Activated CD4-positive, alpha-beta T cell treated with anti-CD3 and anti-CD28 coated beads for 4 hours (primary cell): Measurements from ENCODE around the gene ZC3H10.
"Not testable (repeated sequence)": the region's sequence is repeated elsewhere in the genome, so short reads cannot be mapped to it uniquely, and the experiment has no call there.

Experiments used
- DNase-seq, 2 donors: peaks; one replicate each; pipeline ENCODE4 v3.0.0-alpha.2; 2020

Gene ZC3H10

DNA sequence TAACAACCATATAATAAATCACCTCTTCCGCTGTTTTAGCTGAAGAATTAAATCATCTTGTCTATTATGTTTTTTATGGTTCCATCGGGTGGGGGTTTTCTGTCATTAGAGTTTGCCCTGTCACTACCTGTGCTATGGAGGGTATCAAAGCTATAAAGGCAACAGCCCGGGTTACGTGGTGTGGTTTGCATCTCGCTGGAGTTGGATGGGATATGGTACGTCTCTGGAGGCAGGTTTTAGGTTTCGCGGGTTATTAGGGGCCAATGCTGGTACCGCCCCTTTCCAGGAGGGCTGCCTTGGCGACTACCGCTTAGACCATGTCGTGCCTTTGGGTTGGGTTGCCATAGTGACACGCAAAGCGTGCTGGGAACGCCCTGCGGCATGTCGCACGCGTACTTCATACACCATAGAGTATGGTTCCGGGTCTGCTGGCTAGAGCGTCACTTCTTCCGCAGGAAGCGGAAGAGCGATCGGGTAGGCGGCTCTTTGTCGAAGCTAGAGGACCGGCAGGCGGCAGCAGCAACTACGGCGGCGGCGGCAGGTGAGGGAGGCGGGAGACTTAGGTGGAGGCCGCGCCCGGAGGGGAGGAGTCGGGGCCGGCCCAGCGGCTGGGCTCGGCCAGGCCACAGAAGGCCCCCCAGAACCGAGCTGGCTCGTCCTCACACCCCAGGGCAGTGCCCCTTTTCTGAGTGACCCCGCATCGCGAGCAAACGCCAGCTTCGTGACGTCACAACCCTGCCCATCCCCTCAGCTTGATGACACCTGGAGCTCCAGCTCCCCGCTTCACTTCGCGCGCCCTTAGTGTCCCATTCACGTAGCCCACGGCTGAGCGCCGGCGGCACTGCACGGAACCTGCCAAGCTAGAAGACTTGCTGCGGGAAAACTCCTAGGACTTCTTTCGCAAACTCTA is at the start of gene ZC3H10:
TSS of gene ZC3H10 (plus strand) at position 489 of the 910 bp plus-strand sequence. CDS start 2,297 bp downstream, outside the sequence.
- peak; percentile 95 to 97 for DNase-seq

DNA sequence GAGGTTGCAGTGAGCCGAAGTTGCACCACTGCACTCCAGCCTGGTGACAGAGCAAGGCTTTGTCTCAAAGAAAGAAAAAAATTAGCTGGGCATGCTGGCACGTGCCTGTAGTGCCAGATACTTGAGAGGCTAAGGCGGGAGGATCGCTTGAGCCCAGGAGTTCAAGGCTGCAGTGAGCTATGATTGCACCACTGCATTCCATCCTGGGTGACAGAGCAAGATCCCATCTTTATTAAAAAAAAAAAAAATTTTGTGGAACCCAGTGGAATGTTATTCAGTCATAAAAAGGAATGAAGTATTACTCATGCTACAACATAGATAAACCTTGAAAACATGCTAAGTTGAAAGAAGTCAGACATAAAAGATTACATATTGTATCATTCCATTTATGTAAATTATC is 46.4 kb upstream of the ZC3H10 start:
- DNase-seq = no peak

DNA sequence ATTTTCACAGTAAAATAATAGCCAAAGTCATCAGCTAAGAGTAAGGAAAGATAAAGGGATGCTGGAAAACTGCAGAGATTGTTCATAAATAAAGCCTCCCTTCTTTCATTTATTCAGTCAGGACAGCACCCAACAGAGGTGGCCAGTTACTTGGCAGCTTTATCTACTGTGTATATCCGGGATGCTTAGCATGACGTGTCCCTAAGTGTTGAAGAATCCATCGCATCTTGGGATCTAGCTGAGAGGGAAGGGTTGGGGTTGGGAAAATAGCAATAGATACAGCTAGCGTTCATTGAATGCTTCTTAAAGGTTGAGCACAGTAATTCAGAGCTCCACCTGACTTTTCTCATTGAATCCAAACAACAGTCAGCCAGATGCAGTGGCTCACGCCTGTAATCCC is 43.7 kb upstream of the ZC3H10 start:
- DNase-seq = no peak

- DNase-seq = not testable (repeated sequence)
Measured at GRCh38 chr12:56077966-56078365, 40.1 kb upstream of the ZC3H10 start.

- no peak for DNase-seq
Measured at GRCh38 chr12:56078427-56078826, 39.6 kb upstream of the ZC3H10 start.

DNA sequence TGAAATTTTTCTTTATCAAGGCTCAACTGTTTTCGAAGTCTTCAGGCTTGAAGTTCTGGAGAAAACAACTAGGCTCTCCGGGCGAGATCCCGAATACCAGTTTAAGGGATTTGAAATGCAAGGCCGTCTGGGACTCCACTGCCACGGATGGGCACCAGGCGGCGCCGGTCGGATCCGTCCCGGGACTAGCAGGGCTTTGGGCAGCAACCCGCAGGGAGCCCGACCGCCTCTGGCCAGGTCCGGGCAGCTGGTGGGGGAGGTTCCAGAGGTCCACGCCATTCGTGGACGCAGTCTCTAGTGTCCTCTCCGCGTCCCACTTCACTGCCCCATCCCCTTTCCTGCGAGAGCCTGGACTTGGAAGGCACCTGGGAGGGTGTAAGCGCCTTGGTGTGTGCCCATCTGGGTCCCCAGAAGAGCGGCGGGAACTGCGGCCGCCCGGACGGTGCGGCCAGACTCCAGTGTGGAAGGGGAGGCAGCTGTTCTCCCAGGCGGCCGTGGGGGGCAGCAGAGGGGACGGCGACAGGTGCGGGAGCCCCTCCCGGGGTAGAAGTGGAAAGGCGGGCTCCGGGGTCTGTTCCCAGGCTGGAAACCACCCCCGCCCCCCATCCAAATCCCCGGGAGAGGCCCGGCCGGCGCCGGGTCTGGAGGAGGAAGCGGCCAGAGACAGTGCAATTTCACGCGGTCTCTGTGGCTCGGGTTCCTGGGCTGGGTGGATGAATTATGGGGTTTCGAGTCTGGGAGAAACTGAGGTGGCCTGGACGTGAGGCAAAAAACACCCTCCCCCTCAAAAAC is 38.9 kb upstream of the ZC3H10 start:
- DNase-seq = peak; percentile 41 to 43

DNA sequence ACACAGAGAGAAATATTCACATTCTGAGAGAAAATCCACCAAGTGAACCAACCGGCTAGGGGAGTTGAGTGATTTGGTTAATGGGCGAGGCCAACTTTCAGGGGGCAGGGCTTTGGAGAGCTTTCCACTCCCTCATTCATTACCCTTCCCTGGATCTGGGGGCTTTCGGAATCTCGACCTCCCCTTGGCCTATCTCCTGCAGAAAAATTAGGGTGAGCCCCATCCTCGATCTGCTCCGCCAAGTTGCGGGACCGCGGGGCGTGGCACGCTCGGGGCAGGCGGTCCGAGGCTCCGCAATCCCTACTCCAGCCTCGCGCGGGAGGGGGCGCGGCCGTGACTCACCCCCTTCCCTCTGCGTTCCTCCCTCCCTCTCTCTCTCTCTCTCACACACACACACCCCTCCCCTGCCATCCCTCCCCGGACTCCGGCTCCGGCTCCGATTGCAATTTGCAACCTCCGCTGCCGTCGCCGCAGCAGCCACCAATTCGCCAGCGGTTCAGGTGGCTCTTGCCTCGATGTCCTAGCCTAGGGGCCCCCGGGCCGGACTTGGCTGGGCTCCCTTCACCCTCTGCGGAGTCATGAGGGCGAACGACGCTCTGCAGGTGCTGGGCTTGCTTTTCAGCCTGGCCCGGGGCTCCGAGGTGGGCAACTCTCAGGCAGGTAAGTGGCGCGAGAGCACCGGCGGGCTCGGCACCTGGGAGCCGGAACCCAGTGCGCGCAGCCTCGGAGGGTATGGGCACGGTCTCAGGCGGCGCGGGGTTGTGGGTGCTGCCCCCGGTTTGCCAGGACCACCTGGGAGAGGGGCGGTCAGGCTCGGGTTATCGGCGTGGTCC is 38.1 kb upstream of the ZC3H10 start, which contains the start of gene ERBB3:
TSS of gene ERBB3 (plus strand) at position 443 of the 833 bp plus-strand sequence. CDS start at position 579, 136 bp downstream.
- DNase-seq = peak; percentile 67 to 76

- DNase-seq = no peak
Measured at GRCh38 chr12:56080556-56081138, 37.4 kb upstream of the ZC3H10 start.

DNA sequence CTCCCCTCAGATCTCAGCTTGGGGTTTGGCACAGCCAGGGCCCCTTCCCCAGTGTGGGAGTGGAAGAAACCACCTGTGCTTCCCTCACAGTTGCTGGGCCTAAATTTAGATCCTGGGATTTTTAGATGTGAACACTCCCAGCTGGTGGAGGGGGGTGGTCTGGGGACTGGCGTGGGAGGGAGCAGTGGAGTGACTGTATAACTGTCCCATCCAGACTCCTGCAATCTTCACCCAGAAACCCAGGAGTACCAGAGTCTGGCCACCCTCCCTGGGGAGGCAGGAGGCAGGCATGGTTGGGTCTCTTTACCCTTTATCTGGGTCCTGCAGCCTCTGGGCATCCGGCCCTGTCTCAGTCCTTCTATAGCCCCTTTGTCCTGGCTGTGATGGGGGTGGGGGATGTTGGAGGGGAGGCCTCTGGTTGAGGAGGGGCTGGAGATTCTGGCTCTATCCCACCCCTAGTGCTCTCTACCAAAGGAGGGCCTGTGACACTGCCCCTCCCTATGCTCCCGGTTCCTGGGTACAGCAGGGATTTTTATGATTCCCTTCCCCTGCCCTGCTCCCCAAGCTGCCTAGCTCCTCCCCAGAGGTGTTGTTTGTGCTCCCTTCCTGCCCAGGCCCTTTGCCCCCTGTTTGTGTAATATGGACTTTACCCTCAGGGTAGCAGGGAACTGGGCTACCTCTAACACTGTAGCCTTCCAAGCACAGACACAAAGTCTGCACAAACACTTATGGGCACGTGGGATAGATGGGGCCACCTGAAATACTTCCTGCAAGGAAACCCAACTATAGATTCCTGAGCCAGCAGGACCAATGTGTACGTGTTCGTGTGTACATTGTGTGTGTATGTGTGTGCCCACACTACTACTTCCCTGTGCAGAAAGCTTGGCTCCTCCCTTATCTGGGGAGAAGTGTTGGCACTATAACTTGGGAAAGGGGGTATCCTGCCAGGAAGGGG is 36.4 kb upstream of the ZC3H10 start:
- DNase-seq = no peak

- no peak for DNase-seq
Measured at GRCh38 chr12:56082382-56082781, 35.7 kb upstream of the ZC3H10 start.

GRCh38 chr12:56082967-56083366 is 35.1 kb upstream of the ZC3H10 start:
- no peak for DNase-seq

DNA sequence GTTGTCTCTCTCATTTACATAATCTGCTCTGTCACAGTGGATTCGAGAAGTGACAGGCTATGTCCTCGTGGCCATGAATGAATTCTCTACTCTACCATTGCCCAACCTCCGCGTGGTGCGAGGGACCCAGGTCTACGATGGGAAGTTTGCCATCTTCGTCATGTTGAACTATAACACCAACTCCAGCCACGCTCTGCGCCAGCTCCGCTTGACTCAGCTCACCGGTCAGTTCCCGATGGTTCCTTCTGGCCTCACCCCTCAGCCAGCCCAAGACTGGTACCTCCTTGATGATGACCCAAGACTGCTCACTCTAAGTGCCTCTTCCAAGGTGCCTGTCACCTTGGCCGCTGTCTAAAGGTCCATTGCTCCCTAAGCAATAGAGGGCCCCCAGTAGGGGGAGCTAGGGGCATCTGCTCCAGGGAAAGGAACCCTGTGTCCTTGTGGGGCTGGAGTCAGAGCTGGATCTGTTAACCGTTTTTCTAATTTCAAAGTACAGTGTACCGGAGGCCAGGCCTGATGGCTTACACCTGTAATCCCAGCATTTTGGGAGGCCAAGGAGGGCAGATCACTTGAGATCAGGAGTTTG is 33.0 kb upstream of the ZC3H10 start:
- peak in 1 of 2 donors; percentile 10 for DNase-seq

GRCh38 chr12:56086096-56086495 is 32.0 kb upstream of the ZC3H10 start:
- no peak for DNase-seq

DNA sequence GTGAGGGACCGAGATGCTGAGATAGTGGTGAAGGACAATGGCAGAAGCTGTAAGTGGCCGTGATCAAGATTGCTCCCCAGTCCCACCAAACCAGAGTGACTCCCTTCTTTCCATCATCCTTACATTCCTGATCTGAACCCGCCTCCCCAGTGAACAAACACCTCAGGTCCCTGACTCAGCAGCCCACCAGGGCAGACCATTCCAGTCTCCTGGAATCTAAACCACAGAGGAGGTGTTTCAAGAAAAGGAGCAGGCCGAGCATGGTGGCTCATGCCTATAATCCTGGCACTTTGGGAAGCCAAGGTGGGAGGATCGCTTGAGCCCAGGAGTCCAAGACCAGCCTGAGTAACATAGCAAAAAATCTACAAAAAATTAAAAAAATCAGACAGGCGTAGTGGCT is 31.5 kb upstream of the ZC3H10 start:
- no peak for DNase-seq

DNA sequence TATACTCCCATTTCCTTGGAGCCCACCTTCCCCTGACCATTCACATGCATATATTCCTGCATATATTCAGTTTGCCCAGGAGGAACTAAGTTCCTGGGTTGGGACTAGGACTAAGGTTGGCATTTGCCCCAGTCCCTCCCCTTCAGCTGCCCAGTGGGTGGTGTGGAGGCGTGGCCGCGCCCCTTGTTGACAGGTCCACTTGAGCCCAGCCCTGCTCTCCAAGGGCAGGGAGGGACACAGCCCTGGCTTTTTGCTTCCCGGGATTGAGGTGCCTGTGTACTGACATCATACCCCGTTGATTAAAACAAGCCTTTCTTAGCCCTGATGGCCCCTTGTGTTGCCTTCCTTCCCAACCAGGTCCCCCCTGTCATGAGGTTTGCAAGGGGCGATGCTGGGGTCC is 30.8 kb upstream of the ZC3H10 start:
- DNase-seq = no peak

DNA sequence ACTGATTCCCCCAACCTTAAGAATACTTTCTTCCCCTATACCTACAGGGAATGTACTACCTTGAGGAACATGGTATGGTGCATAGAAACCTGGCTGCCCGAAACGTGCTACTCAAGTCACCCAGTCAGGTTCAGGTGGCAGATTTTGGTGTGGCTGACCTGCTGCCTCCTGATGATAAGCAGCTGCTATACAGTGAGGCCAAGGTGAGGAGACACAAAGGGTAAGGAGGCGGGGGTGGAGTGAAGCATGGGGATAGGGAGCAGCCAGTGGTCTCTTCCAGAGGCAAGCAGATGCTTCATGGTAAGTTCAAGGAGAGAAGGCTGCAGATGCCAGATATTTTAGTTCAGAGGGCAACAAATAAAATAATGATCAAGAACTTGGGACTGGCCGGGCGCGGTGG is 20.3 kb upstream of the ZC3H10 start:
- DNase-seq = no peak

DNA sequence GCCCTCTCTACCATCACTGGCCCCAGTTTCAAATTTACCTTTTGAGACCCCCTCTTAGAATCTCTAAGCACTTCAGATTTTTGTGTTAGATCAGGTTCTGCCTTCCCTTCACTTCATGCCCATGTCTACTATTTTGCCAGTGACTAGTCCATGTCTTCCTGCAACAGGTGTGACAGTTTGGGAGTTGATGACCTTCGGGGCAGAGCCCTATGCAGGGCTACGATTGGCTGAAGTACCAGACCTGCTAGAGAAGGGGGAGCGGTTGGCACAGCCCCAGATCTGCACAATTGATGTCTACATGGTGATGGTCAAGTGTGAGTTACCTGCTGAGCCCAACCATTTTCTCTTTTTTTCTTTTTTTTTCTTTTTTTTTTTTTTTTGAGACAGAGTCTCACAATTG is 19.5 kb upstream of the ZC3H10 start:
- no peak for DNase-seq

DNA sequence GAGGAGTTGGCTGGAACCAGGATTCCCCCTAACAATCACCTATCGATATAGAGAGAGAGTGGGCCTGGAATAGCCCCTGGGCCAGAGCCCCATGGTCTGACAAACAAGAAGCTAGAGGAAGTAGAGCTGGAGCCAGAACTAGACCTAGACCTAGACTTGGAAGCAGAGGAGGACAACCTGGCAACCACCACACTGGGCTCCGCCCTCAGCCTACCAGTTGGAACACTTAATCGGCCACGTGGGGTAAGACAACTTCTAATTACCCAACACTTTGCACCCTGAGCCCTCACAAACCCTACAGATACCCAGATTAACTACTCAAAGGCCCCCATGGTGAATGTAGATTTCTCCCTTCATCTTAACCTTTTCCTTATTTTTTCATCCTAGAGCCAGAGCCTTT is 18.3 kb upstream of the ZC3H10 start:
- DNase-seq = no peak

DNA sequence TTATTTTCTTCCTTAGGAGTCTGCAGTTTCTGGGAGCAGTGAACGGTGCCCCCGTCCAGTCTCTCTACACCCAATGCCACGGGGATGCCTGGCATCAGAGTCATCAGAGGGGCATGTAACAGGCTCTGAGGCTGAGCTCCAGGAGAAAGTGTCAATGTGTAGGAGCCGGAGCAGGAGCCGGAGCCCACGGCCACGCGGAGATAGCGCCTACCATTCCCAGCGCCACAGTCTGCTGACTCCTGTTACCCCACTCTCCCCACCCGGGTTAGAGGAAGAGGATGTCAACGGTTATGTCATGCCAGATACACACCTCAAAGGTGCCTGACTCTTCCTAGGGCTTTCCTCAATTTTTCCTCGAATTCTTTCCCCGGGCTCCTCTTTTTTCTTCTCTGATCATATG is 17.0 kb upstream of the ZC3H10 start:
- no peak for DNase-seq

DNA sequence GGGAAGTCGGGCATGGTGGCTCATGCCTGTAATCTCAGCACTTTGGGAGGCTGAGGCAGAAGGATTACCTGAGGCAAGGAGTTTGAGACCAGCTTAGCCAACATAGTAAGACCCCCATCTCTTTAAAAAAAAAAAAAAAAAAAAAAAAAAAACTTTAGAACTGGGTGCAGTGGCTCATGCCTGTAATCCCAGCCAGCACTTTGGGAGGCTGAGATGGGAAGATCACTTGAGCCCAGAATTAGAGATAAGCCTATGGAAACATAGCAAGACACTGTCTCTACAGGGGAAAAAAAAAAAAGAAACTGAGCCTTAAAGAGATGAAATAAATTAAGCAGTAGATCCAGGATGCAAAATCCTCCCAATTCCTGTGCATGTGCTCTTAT is 15.4 kb upstream of the ZC3H10 start:
- DNase-seq = no peak
